Nephron (organoid): ENCODE data around the gene CBX1.

Experiments
- H3K27ac Mint-ChIP-seq, 3 experiments: 2 replicates each; pipeline ENCODE4 v1.8.0; 2020; ENCODE audit warnings: mixed read lengths in 3 of 3, mild to moderate bottlenecking in 2 of 3, moderate library complexity in 1 of 3
- H3K27me3 Mint-ChIP-seq: 2 replicates; pipeline ENCODE4 v1.8.0; 2021; ENCODE audit warnings: low read depth, mild to moderate bottlenecking, moderate library complexity, mixed read lengths
- H3K36me3 Mint-ChIP-seq: 2 replicates; pipeline ENCODE4 v1.8.0; 2020; ENCODE audit warnings: low read depth, mixed read lengths
- H3K4me1 Mint-ChIP-seq: 2 replicates; pipeline ENCODE4 v1.8.0; 2020; ENCODE audit warnings: mixed read lengths
- H3K4me3 Mint-ChIP-seq, 3 experiments: 2 replicates each; pipeline ENCODE4 v1.8.0; 2020; ENCODE audit warnings: mild to moderate bottlenecking in 3 of 3, mixed read lengths in 3 of 3, moderate library complexity in 2 of 3
- H3K9me3 Mint-ChIP-seq: 2 replicates; pipeline ENCODE4 v1.8.0; 2020; ENCODE audit warnings: mixed read lengths
- TF ChIP-seq, protein P1 (sequence below), 3 experiments: fragments of 200-600 bp; sonication (generic); IDR thresholded peaks; one replicate each; pipeline ENCODE4 v1.5.0; 2021; ENCODE audit warnings: antibody characterized with exemption in 3 of 3; ENCODE audit not compliant: unreplicated experiment in 3 of 3

CBX1 gene

GRCh38 chr17:48021934-48022333 lies 79.3 kb downstream of the CBX1 start:
- TF ChIP-seq, protein P1, sequence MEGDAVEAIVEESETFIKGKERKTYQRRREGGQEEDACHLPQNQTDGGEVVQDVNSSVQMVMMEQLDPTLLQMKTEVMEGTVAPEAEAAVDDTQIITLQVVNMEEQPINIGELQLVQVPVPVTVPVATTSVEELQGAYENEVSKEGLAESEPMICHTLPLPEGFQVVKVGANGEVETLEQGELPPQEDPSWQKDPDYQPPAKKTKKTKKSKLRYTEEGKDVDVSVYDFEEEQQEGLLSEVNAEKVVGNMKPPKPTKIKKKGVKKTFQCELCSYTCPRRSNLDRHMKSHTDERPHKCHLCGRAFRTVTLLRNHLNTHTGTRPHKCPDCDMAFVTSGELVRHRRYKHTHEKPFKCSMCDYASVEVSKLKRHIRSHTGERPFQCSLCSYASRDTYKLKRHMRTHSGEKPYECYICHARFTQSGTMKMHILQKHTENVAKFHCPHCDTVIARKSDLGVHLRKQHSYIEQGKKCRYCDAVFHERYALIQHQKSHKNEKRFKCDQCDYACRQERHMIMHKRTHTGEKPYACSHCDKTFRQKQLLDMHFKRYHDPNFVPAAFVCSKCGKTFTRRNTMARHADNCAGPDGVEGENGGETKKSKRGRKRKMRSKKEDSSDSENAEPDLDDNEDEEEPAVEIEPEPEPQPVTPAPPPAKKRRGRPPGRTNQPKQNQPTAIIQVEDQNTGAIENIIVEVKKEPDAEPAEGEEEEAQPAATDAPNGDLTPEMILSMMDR (IDR thresholded peaks at IDR 0.05; ENCODE audit: unreplicated experiment in 3 of 3): no peak
- no peak overlapping the region for H3K4me3 Mint-ChIP-seq
- H3K27ac Mint-ChIP-seq: no peak overlapping the region
- H3K4me1 Mint-ChIP-seq: peaks cover 37% of the 10 kb centered on the region
- no peaks in the 10 kb centered on the region for H3K9me3 Mint-ChIP-seq
- peaks cover 67% of the 10 kb centered on the region for H3K27me3 Mint-ChIP-seq
- H3K36me3 Mint-ChIP-seq: no peaks in the 10 kb centered on the region
